Breast epithelium (tissue), 4 donors: ENCODE data around the gene RERE. TPM values are rescaled to one million over a fixed set of nuclear protein-coding genes. Genes with fewer than 3 reads are reported as not detected.

Source experiments
- DNase-seq, 2 donors: peaks; one replicate each; pipeline ENCODE4 v3.0.0-alpha.2; 2019; ENCODE audit warnings: low spot score in 2 of 2
- H3K27ac ChIP-seq, 2 donors: fragments of 200-600 bp; sonication (generic) in 1 of 2; one replicate each; pipeline ENCODE4 v1.5.1; 2016 to 2019; ENCODE audit warnings: mild to moderate bottlenecking in 1 of 2
- H3K27me3 ChIP-seq, 2 donors: fragments of 200-600 bp; sonication (generic) in 1 of 2; one replicate each; pipeline versions ENCODE4 v1.5.1 to v1.6.0; 2017 to 2019; ENCODE audit warnings: control low read depth in 1 of 2, mild to moderate bottlenecking in 1 of 2
- H3K36me3 ChIP-seq: fragments of 200-600 bp; one replicate; pipeline ENCODE4 v1.5.1; 2019
- H3K4me1 ChIP-seq, 2 donors: fragments of 200-600 bp; sonication (generic); one replicate each; pipeline ENCODE4 v1.5.1; 2016 to 2019; ENCODE audit warnings: control low read depth in 1 of 2
- H3K4me3 ChIP-seq, 3 donors: fragments of 200-600 bp; sonication (generic); 1 replicate in 2 of 3; 2 replicates in 1 of 3; pipeline ENCODE4 v1.5.1; 2016 to 2019; ENCODE audit warnings: mild to moderate bottlenecking in 3 of 3, moderate library complexity in 2 of 3
- H3K9me3 ChIP-seq, 2 donors: fragments of 200-600 bp; sonication (generic) in 1 of 2; one replicate each; pipeline ENCODE4 v1.5.1; 2016 to 2019; ENCODE audit warnings: control low read depth in 1 of 2
- CTCF ChIP-seq, 3 donors: fragments of 450-650 bp; IDR thresholded peaks; one replicate each; pipeline ENCODE4 v1.5.1; 2016 to 2017; ENCODE audit warnings: antibody characterized with exemption in 3 of 3, mild to moderate bottlenecking in 3 of 3, moderate library complexity in 3 of 3
- POLR2A ChIP-seq: fragments of 450-650 bp; IDR thresholded peaks from one replicate; pipeline ENCODE4 v1.6.1; 2016; ENCODE audit warnings: antibody characterized with exemption, mild to moderate bottlenecking, moderate library complexity
- POLR2AphosphoS5 ChIP-seq, 3 donors: sonication (generic); formaldehyde crosslinking; IDR thresholded peaks; one replicate each; pipeline ENCODE4 v1.6.1; 2017; ENCODE audit warnings: antibody characterized with exemption in 3 of 3
- intact Hi-C: fragments of 100-400 bp; cut with DNase I; formaldehyde crosslinking; loops from one replicate; pipeline ENCODE4 v1.15.1; 2023; ENCODE audit warnings: low total_unique reads
- total RNA-seq, 3 donors: library from RNA; depleted of rRNA; stranded (reverse); fragments of >200 nt; gene quantifications; one replicate each; pipeline ENCODE4 v1.1.0, GENCODE V29; 2016

RERE gene
- total RNA-seq, 3 donors from 2014 or later: 65.8 to 166 (median 123) TPM

- intact Hi-C loops: no loop called here
- no peak for TF ChIP-seq CTCF (IDR thresholded peaks at IDR 0.05)
- no peak for TF ChIP-seq POLR2AphosphoS5 (IDR thresholded peaks at IDR 0.05)
- TF ChIP-seq POLR2A: no peak
- no peak for DNase-seq
Measured at GRCh38 chr1:8354038-8354437, 463.4 kb downstream of the RERE start.

DNA sequence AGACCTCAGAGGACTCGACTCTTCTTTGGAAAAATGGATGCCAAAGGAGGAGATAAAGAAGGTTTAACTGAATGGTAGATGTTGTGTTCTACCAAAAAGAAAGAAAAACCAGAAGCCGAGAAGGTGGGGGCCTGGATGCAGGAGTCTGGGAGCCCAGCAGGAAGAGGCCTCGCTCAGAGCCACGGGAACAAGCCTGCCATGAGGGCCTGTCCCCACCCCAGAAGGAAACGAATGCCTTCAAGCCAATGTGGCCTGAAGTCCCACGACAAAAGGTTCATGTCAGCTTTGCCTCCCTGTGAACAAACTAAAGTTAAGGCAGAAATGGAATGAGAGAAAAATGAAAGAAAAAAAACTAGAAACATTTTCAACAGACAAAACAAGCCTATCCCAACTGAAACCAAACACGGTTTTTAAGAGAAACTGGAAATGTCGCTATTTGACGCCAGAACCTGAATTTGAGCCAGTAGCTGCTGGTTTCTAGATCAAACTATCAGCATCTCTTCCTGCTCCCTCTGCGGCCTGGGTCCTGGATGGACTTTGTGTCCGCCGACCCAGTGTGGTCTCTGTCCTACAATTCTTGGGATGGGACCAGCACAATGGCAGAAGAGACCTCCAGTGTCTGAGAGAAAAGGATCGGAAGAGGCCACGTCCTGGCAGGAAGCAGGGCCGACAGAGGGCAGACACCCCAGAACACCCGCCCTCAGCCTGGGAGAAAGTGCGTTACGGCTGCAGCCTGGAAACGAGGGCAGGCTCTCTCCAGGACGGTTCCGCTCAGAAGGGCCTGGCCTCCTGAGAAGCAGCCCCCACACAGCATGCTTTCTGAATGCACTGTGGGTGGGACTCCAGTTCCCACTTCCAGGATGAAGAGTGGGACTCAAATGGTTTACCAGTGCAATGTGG, 464.3 kb downstream of the RERE start:
- H3K4me1 ChIP-seq: no peaks in the 10 kb centered on the region
- H3K9me3 ChIP-seq: no peaks in the 10 kb centered on the region
- peaks cover 17% of the 10 kb centered on the region for H3K36me3 ChIP-seq
- no peak for TF ChIP-seq POLR2AphosphoS5 (IDR thresholded peaks at IDR 0.05)
- no peak for TF ChIP-seq CTCF (IDR thresholded peaks at IDR 0.05)
- TF ChIP-seq POLR2A: no peak
- H3K27ac ChIP-seq: peak overlapping the region; percentile 60 to 83
- H3K4me3 ChIP-seq: no peak overlapping the region
- intact Hi-C loops: no loop called here
- peak in 1 of 2 donors; percentile 48 for DNase-seq
- H3K27me3 ChIP-seq: no peaks in the 10 kb centered on the region

More at GRCh38 chr1:8354038-8354437, 463.4 kb downstream of the RERE start:
- H3K4me3 ChIP-seq: no peak overlapping the region
- H3K27me3 ChIP-seq: no peaks in the 10 kb centered on the region
- peaks cover 18% of the 10 kb centered on the region for H3K36me3 ChIP-seq
- no peaks in the 10 kb centered on the region for H3K4me1 ChIP-seq
- H3K9me3 ChIP-seq: no peaks in the 10 kb centered on the region
- H3K27ac ChIP-seq: peak overlapping the region in 1 of 2 donors; percentile 83

- Histone ChIP-seq H3K4me1 (no peaks in the 10 kb centered on the region), H3K4me3 (no peak overlapping the region), H3K27me3 (no peaks in the 10 kb centered on the region), H3K27ac (peak overlapping the region in 1 of 2 donors; percentile 83), H3K36me3 (peaks cover 13% of the 10 kb centered on the region), H3K9me3 (no peaks in the 10 kb centered on the region)
- no peak for DNase-seq
- no peak for TF ChIP-seq POLR2A
- no peak for TF ChIP-seq POLR2AphosphoS5 (IDR thresholded peaks at IDR 0.05)
- no peak for TF ChIP-seq CTCF (IDR thresholded peaks at IDR 0.05)
- intact Hi-C loops: no loop called here
Measured at GRCh38 chr1:8352471-8352845, 465.0 kb downstream of the RERE start.

DNA sequence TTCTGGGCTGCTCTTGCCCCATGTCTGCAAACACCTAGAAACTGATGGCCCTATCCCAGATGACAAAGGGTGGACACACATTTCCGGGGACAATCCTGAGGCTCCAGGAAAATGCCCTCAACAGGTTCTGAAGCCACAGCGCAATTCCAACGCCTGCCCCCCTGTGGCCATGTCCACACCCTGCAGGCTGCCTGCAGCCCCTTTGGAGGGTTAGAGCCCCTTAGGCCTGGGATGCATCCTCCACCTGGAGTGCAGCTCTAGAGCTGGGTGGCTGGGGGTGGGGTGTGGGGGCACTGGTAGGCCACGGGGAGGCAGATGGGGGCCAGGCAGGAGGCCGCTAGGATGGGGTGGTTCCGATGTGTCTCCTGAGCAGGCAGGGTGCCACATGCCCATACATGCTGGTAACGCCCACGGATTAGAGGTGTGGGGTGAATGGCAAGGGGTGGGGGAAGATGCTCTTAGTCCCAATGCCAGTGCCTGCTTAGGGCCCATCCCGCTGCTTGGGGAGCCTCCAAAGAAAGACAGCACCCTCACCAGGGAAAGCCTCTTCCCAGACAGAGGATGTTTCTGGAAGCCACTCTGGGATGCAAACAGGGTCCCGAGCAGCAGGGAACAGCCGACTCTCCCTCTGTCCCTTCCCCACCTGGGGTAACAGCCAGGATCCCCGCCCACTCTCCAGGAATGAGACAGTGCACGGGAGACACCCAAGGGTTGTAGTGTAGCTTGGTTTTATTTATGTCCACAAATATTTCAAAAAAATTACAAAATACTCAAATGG, 465.6 kb downstream of the RERE start:
- Histone ChIP-seq H3K27ac (peak overlapping the region in 1 of 2 donors; percentile 83), H3K27me3 (no peaks in the 10 kb centered on the region), H3K9me3 (no peaks in the 10 kb centered on the region), H3K4me1 (no peaks in the 10 kb centered on the region), H3K4me3 (no peak overlapping the region), H3K36me3 (peaks cover 13% of the 10 kb centered on the region)
- intact Hi-C loops: no loop called here
- DNase-seq: no peak
- no peak for TF ChIP-seq POLR2A
- peak in 1 of 3 donors; percentile 46 for TF ChIP-seq CTCF (IDR thresholded peaks at IDR 0.05)
- no peak for TF ChIP-seq POLR2AphosphoS5 (IDR thresholded peaks at IDR 0.05)
